Esophagus muscularis mucosa (tissue), 4 donors: Measurements from ENCODE around the gene HTR4. TPM values are rescaled to one million over a fixed set of nuclear protein-coding genes. Genes with fewer than 3 reads are reported as not detected.

Source experiments
- DNase-seq: peaks from one replicate; pipeline ENCODE4 v3.0.0-alpha.2; 2017; ENCODE audit errors: extremely low spot score
- H3K27ac ChIP-seq, 4 donors: fragments of 200-600 bp; sonication (generic); replicated peaks in 1 of 4; 1 replicate in 3 of 4; 2 replicates in 1 of 4; pipeline ENCODE4 v1.5.1; 2016 to 2019; ENCODE audit warnings: mild to moderate bottlenecking in 1 of 4
- H3K27me3 ChIP-seq, 4 donors: fragments of 200-600 bp; sonication (generic); one replicate each; pipeline versions ENCODE4 v1.5.1 to v1.6.0; 2016 to 2019
- H3K36me3 ChIP-seq, 4 donors: fragments of 200-600 bp; sonication (generic); one replicate each; pipeline ENCODE4 v1.5.1; 2016 to 2019
- H3K4me1 ChIP-seq, 4 donors: fragments of 200-600 bp; sonication (generic); one replicate each; pipeline ENCODE4 v1.5.1; 2016 to 2019
- H3K4me3 ChIP-seq, 4 donors: fragments of 200-600 bp; sonication (generic); 1 replicate in 2 of 4; 2 replicates in 2 of 4; pipeline ENCODE4 v1.5.1; 2016 to 2019; ENCODE audit warnings: mild to moderate bottlenecking in 4 of 4, moderate library complexity in 1 of 4
- H3K9me3 ChIP-seq, 4 donors: fragments of 200-600 bp; sonication (generic); 1 replicate in 3 of 4; 2 replicates in 1 of 4; pipeline ENCODE4 v1.5.1; 2016 to 2019
- EP300 ChIP-seq: sonication (generic); formaldehyde crosslinking; IDR thresholded peaks from one replicate; pipeline ENCODE4 v1.6.1; 2017; ENCODE audit warnings: antibody characterized with exemption
- POLR2A ChIP-seq: fragments of 450-650 bp; IDR thresholded peaks from one replicate; pipeline ENCODE4 v1.6.1; 2017; ENCODE audit warnings: antibody characterized with exemption, moderate library complexity, mild to moderate bottlenecking, low read depth
- POLR2AphosphoS5 ChIP-seq, 2 donors: sonication (generic); formaldehyde crosslinking; IDR thresholded peaks; one replicate each; pipeline ENCODE4 v1.6.1; 2017; ENCODE audit warnings: antibody characterized with exemption in 2 of 2
- WGBS: methylation state at CpG from one replicate; pipeline ENCODE4 v1.1.5; 2018; 5-methylcytosine and 5-hydroxymethylcytosine counted together
- intact Hi-C: fragments of 100-400 bp; cut with DNase I; formaldehyde crosslinking; loops from one replicate; pipeline ENCODE4 v1.15.1; 2023
- total RNA-seq, 4 donors: library from RNA; depleted of rRNA; stranded (reverse); fragments of >200 nt; gene quantifications; one replicate each; pipeline versions ENCODE4 v1.1.0 to v1.2.1, GENCODE V29; 2016
- TF ChIP-seq, protein P1 (sequence below), 3 experiments: fragments of 200-600 bp in 2 of 3; fragments of 450-650 bp in 1 of 3; sonication (generic) in 2 of 3; IDR thresholded peaks; one replicate each; pipeline ENCODE4 v1.5.1; 2017 to 2019; ENCODE audit warnings: antibody characterized with exemption in 3 of 3, mild to moderate bottlenecking in 2 of 3, moderate library complexity in 1 of 3

Gene HTR4
- total RNA-seq, 4 donors from 2014 or later, result 0.23 to 0.42 TPM; not detected in 2

DNA sequence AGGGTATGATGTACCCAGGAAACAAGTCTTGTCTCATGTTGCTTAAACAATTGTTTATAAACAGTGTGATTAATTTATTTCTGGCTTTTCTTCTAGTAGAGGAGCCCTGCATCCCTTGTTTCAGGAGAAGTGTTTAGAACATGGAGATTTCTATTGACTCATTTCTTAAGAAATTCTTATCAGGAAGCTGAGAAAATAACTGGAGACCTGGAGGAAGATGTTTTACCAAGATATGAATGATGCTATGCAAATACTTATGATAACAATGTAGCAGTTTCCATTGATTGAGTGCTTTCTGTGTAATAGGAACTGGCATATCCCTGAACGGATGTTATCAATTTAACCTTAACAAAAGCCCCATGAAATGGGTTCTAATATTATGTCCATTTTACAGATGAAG lies 162.0 kb downstream of the HTR4 start:
- Histone ChIP-seq H3K9me3 (no peaks in the 10 kb centered on the region), H3K36me3 (no peaks in the 10 kb centered on the region), H3K4me3 (no peak overlapping the region), H3K27ac (no peak overlapping the region), H3K4me1 (peaks cover 0 to 8% (median 6%) of the 10 kb centered on the region in 4 donors), H3K27me3 (no peaks in the 10 kb centered on the region)
- DNase-seq, result no peak
- TF ChIP-seq POLR2A (no peak), EP300 (no peak), POLR2AphosphoS5 (IDR thresholded peaks at IDR 0.05) (no peak)
- TF ChIP-seq, protein P1, sequence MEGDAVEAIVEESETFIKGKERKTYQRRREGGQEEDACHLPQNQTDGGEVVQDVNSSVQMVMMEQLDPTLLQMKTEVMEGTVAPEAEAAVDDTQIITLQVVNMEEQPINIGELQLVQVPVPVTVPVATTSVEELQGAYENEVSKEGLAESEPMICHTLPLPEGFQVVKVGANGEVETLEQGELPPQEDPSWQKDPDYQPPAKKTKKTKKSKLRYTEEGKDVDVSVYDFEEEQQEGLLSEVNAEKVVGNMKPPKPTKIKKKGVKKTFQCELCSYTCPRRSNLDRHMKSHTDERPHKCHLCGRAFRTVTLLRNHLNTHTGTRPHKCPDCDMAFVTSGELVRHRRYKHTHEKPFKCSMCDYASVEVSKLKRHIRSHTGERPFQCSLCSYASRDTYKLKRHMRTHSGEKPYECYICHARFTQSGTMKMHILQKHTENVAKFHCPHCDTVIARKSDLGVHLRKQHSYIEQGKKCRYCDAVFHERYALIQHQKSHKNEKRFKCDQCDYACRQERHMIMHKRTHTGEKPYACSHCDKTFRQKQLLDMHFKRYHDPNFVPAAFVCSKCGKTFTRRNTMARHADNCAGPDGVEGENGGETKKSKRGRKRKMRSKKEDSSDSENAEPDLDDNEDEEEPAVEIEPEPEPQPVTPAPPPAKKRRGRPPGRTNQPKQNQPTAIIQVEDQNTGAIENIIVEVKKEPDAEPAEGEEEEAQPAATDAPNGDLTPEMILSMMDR (IDR thresholded peaks at IDR 0.05), result no peak
- intact Hi-C loops, result no loop called here
- 85% methylated on average over 1 of the region's 1 CpG for WGBS

DNA sequence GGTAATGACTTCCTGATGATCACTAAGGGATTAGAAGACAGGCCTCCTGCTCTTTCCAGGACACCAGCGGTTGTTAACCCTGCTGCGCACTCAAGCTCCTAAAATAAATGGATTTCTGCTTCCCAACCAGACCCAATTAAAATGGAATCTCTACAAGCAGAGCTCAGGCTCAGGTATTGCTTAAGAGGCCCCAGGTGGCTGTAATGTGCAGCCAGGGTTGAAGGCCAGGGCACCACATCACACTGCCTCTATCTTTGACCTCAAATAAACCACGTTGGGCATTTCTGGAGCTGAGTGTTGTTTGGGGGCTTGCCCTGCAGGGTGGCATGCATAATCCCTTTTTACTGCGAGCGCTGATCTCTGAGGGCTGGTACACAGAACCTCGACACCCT lies 162.5 kb downstream of the HTR4 start:
- Histone ChIP-seq H3K9me3 (no peaks in the 10 kb centered on the region), H3K27ac (no peak overlapping the region), H3K36me3 (no peaks in the 10 kb centered on the region), H3K27me3 (no peaks in the 10 kb centered on the region), H3K4me1 (peaks cover 0 to 8% (median 6%) of the 10 kb centered on the region in 4 donors), H3K4me3 (no peak overlapping the region)
- intact Hi-C loops, result no loop called here
- TF ChIP-seq POLR2AphosphoS5 (IDR thresholded peaks at IDR 0.05), result no peak
- no peak for TF ChIP-seq POLR2A
- TF ChIP-seq, protein P1 (IDR thresholded peaks at IDR 0.05), result no peak
- no peak for TF ChIP-seq EP300
- no peak for DNase-seq
- 66% methylated on average over 6 of the region's 6 CpGs for WGBS

DNA sequence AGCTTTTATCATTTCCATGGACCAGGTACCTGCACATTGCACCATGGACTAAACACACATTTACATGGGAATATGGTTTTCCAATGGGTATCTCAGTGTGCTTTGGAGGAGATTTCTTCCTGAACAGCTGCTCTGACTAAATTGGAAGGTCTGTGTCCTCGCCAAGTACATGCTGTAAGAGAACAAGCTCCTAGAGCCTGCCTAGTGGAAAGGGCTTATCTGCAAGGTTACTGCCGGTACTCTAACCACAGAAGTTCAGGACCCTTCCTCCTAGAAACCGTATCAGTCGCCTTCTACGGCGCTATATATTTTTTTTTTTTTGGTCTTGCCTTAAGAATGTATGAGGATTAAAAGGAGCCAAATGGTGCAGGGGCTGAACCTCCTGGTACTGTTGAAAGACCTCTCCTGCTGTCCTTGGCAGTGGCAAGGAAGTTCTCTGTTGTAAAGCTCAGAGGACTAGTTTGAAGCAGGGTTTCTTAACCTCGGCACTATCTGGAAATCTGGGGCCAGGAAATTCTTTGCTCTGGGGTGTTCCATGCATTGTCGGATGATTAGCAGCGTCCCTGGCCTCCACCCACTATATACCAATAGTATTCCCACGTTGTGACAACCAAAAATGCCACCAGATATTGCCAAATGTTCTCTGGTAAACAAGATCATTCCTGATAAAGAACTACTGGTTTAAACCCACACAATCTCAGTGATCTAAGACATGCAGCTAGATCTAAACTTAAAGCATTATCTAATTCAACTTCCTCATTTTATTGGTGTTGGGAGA lies 163.1 kb downstream of the HTR4 start:
- H3K9me3 ChIP-seq, result no peaks in the 10 kb centered on the region
- TF ChIP-seq EP300, result no peak
- TF ChIP-seq, protein P1 (IDR thresholded peaks at IDR 0.05), result no peak
- TF ChIP-seq POLR2A, result no peak
- no peak for TF ChIP-seq POLR2AphosphoS5 (IDR thresholded peaks at IDR 0.05)
- H3K4me3 ChIP-seq, result no peak overlapping the region
- no peak overlapping the region for H3K27ac ChIP-seq
- no peaks in the 10 kb centered on the region for H3K36me3 ChIP-seq
- no peak for DNase-seq
- intact Hi-C loops, result no loop called here
- peaks cover 0 to 3% (median 0%) of the 10 kb centered on the region in 4 donors for H3K27me3 ChIP-seq
- 67% methylated on average over 10 of the region's 10 CpGs for WGBS
- H3K4me1 ChIP-seq, result peaks cover 0 to 8% (median 6%) of the 10 kb centered on the region in 4 donors

DNA sequence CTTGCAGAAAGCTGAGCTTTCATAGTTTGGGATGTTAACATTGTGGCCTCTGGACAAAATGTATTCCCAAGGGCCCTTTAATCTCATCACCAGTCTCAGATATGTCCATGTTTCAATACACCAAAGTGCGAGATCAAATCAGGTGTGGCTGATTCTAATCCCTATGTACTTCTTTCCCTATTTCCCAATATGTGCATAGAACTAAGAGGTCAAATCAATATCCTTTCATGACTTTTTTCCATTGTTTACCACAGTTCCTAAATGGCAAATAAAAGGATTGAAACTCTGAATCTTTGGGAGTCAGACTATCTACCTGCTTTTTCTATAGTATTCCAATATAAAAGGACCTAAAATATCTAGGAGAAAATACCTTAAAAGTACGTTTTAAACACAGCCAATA lies 165.6 kb downstream of the HTR4 start:
- peaks cover 0 to 3% (median 0%) of the 10 kb centered on the region in 4 donors for H3K27me3 ChIP-seq
- H3K27ac ChIP-seq, result no peak overlapping the region
- intact Hi-C loops, result no loop called here
- H3K9me3 ChIP-seq, result no peaks in the 10 kb centered on the region
- H3K36me3 ChIP-seq, result no peaks in the 10 kb centered on the region
- DNase-seq, result no peak
- TF ChIP-seq EP300 (no peak), POLR2AphosphoS5 (IDR thresholded peaks at IDR 0.05) (no peak), POLR2A (no peak)
- TF ChIP-seq, protein P1 (IDR thresholded peaks at IDR 0.05), result no peak
- 77% methylated on average over 2 of the region's 2 CpGs for WGBS
- H3K4me1 ChIP-seq, result peaks cover 0 to 8% (median 6%) of the 10 kb centered on the region in 4 donors
- no peak overlapping the region for H3K4me3 ChIP-seq
